Activated T-cell treated with anti-CD3 and anti-CD28 coated beads, Interleukin-2, amount 50 U/mL, for 24 hours (primary cell): ENCODE results near the gene OR10A3.

Experiments
- DNase-seq: peaks from one replicate; pipeline ENCODE4 v3.0.0-alpha.2; 2020
- H3K27ac Mint-ChIP-seq: 2 replicates; pipeline ENCODE4 v1.8.0; 2020; ENCODE audit warnings: mild to moderate bottlenecking, mixed read lengths
- H3K27me3 Mint-ChIP-seq: 2 replicates; pipeline ENCODE4 v1.8.0; 2020; ENCODE audit warnings: mixed read lengths
- H3K36me3 Mint-ChIP-seq: 2 replicates; pipeline ENCODE4 v1.8.0; 2020; ENCODE audit warnings: low read depth, mixed read lengths
- H3K4me1 Mint-ChIP-seq: 2 replicates; pipeline ENCODE4 v1.8.0; 2020; ENCODE audit warnings: low read depth, mixed read lengths
- H3K4me3 Mint-ChIP-seq: 2 replicates; pipeline ENCODE4 v1.8.0; 2020; ENCODE audit warnings: mild to moderate bottlenecking, moderate library complexity, mixed read lengths
- H3K9me3 Mint-ChIP-seq: 2 replicates; pipeline ENCODE4 v1.8.0; 2020; ENCODE audit warnings: mixed read lengths

The OR10A3 gene

DNA sequence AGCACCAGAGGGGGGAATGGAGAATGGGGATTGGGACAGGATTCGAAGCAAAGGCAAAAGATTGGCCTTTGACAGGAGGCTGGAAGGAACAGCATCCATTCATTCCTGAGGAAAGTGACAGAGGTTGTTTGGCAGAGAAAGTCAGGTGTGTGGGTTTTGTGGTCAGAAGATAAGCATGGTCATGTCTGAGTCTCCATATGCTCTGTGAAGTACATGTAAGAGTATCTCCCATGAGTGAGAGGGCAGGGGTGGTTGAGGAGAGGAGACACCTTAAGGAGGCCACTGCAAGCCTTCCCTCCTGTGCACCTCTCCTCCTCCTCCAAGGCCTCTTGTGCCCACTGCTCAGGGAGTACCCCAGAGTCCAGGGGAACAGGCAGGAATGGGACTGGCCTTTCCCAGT, 25.6 kb upstream of the OR10A3 start:
- Mint-ChIP-seq H3K9me3 (no peaks in the 10 kb centered on the region), H3K36me3 (no peaks in the 10 kb centered on the region), H3K4me1 (no peaks in the 10 kb centered on the region), H3K4me3 (no peak overlapping the region), H3K27ac (no peak overlapping the region), H3K27me3 (peaks cover 21% of the 10 kb centered on the region)
- DNase-seq: no peak

DNA sequence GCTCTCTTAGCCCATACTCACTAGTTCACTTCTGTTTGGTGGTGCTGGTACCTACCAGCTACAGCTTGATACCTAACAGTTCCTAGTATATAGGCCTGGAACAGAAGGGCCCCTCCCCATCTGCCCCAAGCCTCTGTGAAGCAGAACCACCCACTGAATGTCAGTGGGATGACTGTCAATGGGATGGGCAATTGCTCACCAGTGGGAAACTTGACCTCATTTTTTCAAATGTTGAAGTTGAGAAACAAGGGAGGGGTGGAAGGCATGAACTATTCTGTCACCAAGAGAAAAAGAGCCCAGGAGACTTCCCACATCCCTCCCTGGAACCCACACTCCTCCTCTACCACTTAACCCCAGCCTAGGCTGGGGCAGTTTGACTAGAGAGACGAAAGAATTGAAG, 23.9 kb upstream of the OR10A3 start, which contains the start of gene NLRP10:
Gene NLRP10 (minus strand): TSS at position 62 of the 400 bp plus-strand sequence. CDS start 1,952 bp downstream, outside the sequence.
- no peaks in the 10 kb centered on the region for H3K9me3 Mint-ChIP-seq
- no peak within 1 kb of the TSS for H3K27ac Mint-ChIP-seq
- no peak for DNase-seq
- no peaks in the 10 kb centered on the region for H3K4me1 Mint-ChIP-seq
- H3K36me3 Mint-ChIP-seq: no peaks in the 10 kb centered on the region
- H3K27me3 Mint-ChIP-seq: peaks cover 25% of the 10 kb centered on the region
- H3K4me3 Mint-ChIP-seq: no peak within 1 kb of the TSS

DNA sequence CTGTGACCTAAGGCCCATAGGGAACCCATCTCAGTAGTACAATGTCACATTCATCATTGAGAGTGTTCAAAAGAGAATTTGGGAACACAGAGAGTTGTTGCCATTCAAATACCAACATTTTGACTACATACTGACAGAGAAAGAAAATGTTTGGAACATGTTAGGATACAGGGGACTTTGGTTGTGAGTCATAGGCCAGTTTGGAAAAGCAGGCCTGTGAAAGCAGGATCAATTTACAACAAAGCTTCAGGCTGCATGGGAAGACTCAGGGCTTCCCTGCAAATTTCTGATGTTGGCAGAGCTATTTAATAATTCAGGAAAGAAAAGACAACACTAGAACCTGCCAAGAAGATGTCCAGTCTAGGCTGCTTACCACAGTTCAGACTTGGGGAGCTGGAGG, 23.4 kb upstream of the OR10A3 start:
- H3K4me3 Mint-ChIP-seq: no peak overlapping the region
- no peak for DNase-seq
- H3K4me1 Mint-ChIP-seq: no peaks in the 10 kb centered on the region
- H3K27me3 Mint-ChIP-seq: peaks cover 29% of the 10 kb centered on the region
- H3K27ac Mint-ChIP-seq: no peak overlapping the region
- no peaks in the 10 kb centered on the region for H3K9me3 Mint-ChIP-seq
- no peaks in the 10 kb centered on the region for H3K36me3 Mint-ChIP-seq

DNA sequence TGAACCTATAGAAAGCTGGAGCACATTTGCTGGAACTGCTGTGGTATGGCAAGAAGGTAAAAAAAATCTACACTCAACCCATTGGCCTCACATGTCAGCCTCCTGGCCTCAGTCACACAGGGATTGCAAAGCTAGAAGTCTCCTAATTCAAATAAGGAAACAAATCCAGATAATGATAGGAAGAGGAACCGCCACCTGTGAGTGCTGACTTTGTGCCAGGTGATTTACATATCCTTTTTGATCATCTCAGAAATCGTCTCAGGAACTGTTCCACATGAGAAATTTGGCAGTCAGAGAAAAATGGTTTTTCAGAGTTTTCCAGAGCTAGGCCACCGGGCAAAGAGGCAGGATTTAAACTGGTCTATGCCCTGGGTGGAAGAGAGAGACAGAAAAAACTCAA, 22.8 kb upstream of the OR10A3 start:
- no peak for DNase-seq
- Mint-ChIP-seq H3K27ac (no peak overlapping the region), H3K9me3 (no peaks in the 10 kb centered on the region), H3K36me3 (no peaks in the 10 kb centered on the region), H3K4me3 (no peak overlapping the region), H3K4me1 (no peaks in the 10 kb centered on the region), H3K27me3 (peaks cover 32% of the 10 kb centered on the region)

DNA sequence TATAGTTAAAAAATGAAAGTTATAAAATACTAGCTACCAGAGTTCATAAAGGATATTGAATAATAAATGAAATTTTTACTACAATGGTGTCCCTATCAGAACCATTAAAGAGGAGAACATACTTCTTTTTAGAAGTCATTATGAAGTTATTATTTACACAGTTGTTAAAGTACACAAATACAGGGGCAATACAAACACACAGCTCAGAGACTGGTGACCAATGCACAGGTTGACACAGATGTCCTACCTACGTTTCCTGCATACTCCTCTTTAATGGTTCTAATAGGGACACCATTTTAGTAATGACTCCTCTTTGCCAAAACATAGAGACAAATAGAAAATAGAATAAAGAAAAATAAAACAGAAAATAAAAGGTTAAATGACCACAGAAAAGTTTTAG, 13.7 kb upstream of the OR10A3 start:
- no peak for DNase-seq
- Mint-ChIP-seq H3K9me3 (peaks cover 2% of the 10 kb centered on the region), H3K27me3 (peaks cover 25% of the 10 kb centered on the region), H3K27ac (no peak overlapping the region), H3K4me3 (no peak overlapping the region), H3K4me1 (no peaks in the 10 kb centered on the region), H3K36me3 (no peaks in the 10 kb centered on the region)

DNA sequence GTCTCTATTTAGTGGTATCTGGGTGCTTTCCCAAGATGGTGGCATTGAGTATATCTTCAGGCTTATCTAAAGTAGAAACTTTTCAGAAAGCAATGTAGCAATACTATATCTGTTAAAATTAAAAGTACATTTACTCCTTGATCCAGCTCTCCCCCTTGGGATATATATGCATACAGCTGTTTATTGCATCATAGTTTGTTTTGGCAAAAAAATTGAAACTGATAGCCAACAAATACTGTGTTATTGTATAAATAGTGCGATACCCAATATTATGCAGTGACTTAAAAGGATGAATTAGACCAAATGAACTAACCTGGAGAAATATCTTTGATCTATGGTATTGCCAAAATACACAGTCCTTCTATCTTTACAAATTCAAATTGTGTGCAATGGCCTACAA, 8.4 kb upstream of the OR10A3 start:
- H3K27me3 Mint-ChIP-seq: peaks cover 25% of the 10 kb centered on the region
- no peak overlapping the region for H3K27ac Mint-ChIP-seq
- no peaks in the 10 kb centered on the region for H3K36me3 Mint-ChIP-seq
- H3K4me1 Mint-ChIP-seq: no peaks in the 10 kb centered on the region
- DNase-seq: no peak
- no peaks in the 10 kb centered on the region for H3K9me3 Mint-ChIP-seq
- H3K4me3 Mint-ChIP-seq: no peak overlapping the region

DNA sequence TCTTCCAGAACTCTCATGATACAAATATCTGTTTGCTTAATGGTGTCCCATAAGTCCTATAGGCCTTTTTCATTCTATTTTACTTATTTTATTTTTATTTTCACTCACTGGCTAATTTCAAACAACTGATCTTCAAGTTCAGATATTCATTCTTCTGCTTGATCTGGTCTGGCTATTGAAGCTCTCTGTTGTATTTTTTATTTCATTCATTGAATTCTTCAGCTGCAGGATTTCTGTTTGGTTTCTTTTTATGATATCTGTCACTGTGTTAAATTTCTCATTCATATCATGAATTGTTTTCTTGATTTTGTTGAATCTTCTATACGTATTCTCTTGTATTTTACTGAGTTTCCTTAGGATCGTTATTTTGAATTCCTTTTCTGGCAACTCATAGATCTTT, 2.6 kb upstream of the OR10A3 start:
- peaks cover 18% of the 10 kb centered on the region for H3K9me3 Mint-ChIP-seq
- H3K27ac Mint-ChIP-seq: no peak overlapping the region
- no peaks in the 10 kb centered on the region for H3K4me1 Mint-ChIP-seq
- peaks cover 19% of the 10 kb centered on the region for H3K27me3 Mint-ChIP-seq
- no peak for DNase-seq
- H3K36me3 Mint-ChIP-seq: no peaks in the 10 kb centered on the region
- H3K4me3 Mint-ChIP-seq: no peak overlapping the region

DNA sequence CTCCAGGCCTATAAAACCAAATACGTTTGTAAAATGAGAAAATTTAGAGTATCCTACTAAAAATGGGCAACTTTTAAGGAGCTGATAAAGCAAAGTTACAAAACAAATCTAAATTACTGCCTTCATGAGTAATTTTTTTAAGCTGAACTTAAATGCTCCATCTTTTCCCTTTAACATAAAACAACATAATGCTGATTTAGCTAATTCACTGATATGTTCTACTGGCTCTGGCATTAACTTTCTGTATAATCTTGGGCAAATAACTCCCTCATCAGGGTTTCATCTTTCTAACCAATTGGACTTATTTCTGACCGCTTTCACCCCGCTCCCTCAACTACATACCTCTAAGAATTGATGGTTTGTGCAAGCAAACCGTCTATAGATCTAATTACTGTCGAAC, 362 bp downstream of the OR10A3 start:
- DNase-seq: no peak
- H3K9me3 Mint-ChIP-seq: peaks cover 18% of the 10 kb centered on the region
- no peaks in the 10 kb centered on the region for H3K36me3 Mint-ChIP-seq
- H3K27me3 Mint-ChIP-seq: peaks cover 22% of the 10 kb centered on the region
- no peak overlapping the region for H3K27ac Mint-ChIP-seq
- no peak overlapping the region for H3K4me3 Mint-ChIP-seq
- no peaks in the 10 kb centered on the region for H3K4me1 Mint-ChIP-seq

DNA sequence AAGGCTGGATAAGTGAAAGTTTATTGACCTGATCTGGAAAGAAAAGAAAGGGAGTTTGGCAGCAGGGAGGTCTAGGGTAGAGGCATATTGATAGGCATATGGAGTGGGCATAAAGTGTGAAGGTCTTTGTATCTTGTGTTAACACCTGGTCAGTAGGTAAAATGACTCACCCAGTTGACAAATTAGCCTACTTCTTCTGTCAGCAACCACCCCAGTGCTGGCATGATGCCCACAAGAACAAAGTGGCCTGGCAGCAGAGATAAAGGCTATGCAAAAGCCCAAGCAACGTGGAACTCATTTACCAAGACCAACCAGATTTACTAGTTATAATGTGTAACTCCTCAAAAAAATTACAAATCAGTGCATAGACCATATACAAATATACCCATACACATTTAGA, 4.9 kb downstream of the OR10A3 start:
- H3K9me3 Mint-ChIP-seq: no peaks in the 10 kb centered on the region
- H3K4me3 Mint-ChIP-seq: no peak overlapping the region
- no peaks in the 10 kb centered on the region for H3K4me1 Mint-ChIP-seq
- no peaks in the 10 kb centered on the region for H3K36me3 Mint-ChIP-seq
- DNase-seq: no peak
- H3K27me3 Mint-ChIP-seq: peaks cover 56% of the 10 kb centered on the region
- H3K27ac Mint-ChIP-seq: no peak overlapping the region

DNA sequence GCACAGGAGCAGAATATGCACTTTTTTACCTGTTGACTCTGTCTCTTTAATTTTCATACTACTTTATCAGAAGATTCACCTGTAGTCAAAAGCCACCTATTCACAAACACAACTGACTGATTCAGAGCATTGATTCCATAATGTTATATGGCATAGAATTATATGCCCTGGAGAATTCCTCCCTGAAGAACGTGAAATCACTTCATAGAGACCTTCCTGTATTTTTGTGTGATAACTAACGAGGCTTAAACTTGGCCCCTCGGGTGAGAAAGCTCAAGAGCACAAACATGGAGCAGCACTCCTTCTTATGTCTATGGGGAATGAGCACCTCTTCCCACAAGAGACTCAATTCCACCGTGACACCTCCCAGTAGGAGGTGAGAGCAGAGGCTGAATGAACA, 10.3 kb downstream of the OR10A3 start, which contains the start of gene OR10A6:
Gene OR10A6 (minus strand): TSS at position 101 of the 400 bp plus-strand sequence. CDS start 2,606 bp downstream, outside the sequence.
- Mint-ChIP-seq H3K4me1 (no peaks in the 10 kb centered on the region), H3K9me3 (no peaks in the 10 kb centered on the region), H3K27me3 (peaks cover 58% of the 10 kb centered on the region), H3K27ac (no peak within 1 kb of the TSS), H3K36me3 (no peaks in the 10 kb centered on the region), H3K4me3 (no peak within 1 kb of the TSS)
- DNase-seq: no peak

DNA sequence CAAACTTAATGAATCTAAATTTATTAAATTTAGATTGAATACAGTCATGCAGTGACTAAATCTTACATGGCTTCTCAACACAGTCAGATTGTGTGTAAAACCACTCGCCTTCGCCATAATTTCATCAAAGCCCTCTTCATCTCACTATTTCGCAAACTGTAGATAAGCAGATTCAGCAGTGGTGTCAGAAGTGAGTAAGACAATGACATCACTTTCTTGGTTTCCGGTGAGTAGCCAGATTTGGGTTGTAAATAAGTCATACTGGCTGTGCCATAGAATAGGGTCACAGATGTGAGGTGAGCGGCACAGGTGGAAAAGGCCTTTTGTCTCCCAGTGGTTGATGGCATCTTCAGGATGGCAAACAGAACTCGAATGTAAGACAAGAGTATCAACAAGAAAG, 13.9 kb downstream of the OR10A3 start:
- H3K9me3 Mint-ChIP-seq: no peaks in the 10 kb centered on the region
- no peaks in the 10 kb centered on the region for H3K4me1 Mint-ChIP-seq
- H3K36me3 Mint-ChIP-seq: no peaks in the 10 kb centered on the region
- no peak overlapping the region for H3K4me3 Mint-ChIP-seq
- H3K27ac Mint-ChIP-seq: no peak overlapping the region
- no peak for DNase-seq
- H3K27me3 Mint-ChIP-seq: peaks cover 38% of the 10 kb centered on the region

DNA sequence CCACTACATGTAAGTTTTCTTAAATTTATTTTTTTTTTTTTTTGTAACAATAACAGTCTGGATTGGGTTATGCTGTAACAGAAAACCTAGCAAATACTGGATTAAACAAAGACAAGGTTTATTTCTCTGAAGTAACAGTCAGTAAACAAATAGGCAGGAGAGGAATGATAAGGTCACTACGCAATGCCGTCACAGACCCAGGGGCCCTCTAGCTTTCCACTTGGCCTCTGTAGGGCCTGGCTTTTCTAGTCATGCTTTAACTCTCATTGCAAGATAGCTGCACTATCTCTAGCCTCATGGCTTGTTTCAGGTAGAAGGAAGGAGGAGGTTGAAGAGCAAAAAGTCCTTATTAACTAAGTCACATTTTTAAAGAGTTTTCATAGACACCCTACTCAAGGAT, 17.0 kb downstream of the OR10A3 start:
- Mint-ChIP-seq H3K4me3 (no peak overlapping the region), H3K4me1 (no peaks in the 10 kb centered on the region), H3K9me3 (no peaks in the 10 kb centered on the region), H3K36me3 (no peaks in the 10 kb centered on the region), H3K27me3 (peaks cover 19% of the 10 kb centered on the region), H3K27ac (no peak overlapping the region)
- DNase-seq: no peak

DNA sequence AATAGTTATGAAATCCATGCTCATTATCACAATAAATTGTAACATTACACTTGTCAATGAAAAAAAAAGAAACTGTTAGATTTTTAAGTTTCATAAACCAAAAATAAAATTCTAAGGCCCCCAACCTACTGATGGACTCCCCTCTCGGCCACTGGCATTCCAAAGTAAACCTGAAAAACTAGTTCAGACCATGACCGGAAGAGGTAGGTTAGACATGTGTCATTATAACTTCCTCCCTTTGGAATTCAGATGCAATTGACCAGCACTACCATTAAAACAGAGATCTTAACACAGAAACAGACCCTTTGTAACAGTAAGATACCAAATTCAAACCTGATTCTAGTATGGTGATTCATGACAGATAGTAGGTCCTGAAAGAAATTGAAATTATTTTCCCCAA, 23.4 kb downstream of the OR10A3 start:
- Mint-ChIP-seq H3K36me3 (no peaks in the 10 kb centered on the region), H3K27ac (no peak overlapping the region), H3K4me3 (no peak overlapping the region), H3K4me1 (no peaks in the 10 kb centered on the region), H3K27me3 (peaks cover 2% of the 10 kb centered on the region), H3K9me3 (no peaks in the 10 kb centered on the region)
- no peak for DNase-seq

DNA sequence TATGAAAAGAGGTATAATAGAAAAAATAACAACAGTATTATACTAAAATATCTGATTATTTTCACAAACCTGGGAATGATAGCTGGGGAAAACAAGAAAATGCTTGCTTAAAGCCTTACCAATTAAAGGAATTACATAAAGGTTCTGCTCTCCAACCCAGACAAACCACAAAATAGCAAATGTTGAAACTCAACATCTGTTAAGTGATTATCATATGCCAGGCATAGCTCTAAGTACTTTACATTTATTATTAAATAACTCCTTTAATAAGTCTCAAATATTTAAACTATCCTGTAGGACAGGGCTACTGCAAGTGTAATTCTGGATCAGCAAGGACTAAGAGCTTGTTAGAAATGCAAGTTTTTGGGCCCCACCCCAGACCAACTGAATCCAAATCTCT, 30.5 kb downstream of the OR10A3 start:
- no peak for DNase-seq
- Mint-ChIP-seq H3K36me3 (no peaks in the 10 kb centered on the region), H3K27me3 (peaks cover 28% of the 10 kb centered on the region), H3K4me1 (no peaks in the 10 kb centered on the region), H3K9me3 (no peaks in the 10 kb centered on the region), H3K4me3 (no peak overlapping the region), H3K27ac (no peak overlapping the region)

DNA sequence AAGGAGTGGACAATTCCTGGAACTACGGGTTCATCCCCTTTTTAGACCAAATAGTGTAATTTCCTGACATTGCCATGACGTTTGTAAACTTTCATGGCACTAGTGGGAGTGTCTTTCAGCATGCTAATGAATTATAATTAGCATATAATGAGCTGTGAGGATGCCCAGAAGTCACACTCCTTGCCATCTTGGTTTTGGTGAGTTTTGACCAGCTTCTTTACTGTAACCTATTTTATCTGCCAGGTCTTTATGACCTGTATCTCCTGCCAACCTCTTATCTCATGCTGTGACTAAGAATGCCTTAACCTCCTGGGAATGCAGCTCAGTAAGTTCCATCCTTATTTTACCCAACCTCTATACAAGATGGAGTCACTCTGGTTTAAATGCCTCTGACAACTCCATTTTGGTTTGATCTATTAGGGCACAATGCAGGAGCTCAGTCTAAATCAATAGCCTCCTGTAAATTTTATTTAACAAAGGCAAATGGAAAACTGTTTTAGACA, 31.2 kb downstream of the OR10A3 start:
- no peak for DNase-seq
- Mint-ChIP-seq H3K27me3 (peaks cover 34% of the 10 kb centered on the region), H3K27ac (no peak overlapping the region), H3K9me3 (no peaks in the 10 kb centered on the region), H3K36me3 (no peaks in the 10 kb centered on the region), H3K4me1 (no peaks in the 10 kb centered on the region), H3K4me3 (no peak overlapping the region)
